Tibial nerve (tissue), 4 donors: ENCODE data around the gene ZNF319. TPM values are rescaled to one million over a fixed set of nuclear protein-coding genes. Genes with fewer than 3 reads are reported as not detected.

Source experiments
- DNase-seq, 2 donors: peaks; one replicate each; pipeline ENCODE4 v3.0.0-alpha.2; 2019; ENCODE audit warnings: low spot score in 2 of 2
- H3K27ac ChIP-seq, 4 donors: fragments of 200-600 bp; sonication (generic) in 3 of 4; one replicate each; pipeline ENCODE4 v1.5.1; 2017 to 2019; ENCODE audit warnings: mild to moderate bottlenecking in 1 of 4
- H3K27me3 ChIP-seq, 2 donors: fragments of 200-600 bp; sonication (generic) in 1 of 2; one replicate each; pipeline versions ENCODE4 v1.5.1 to v1.6.0; 2017 to 2019
- H3K36me3 ChIP-seq, 3 donors: fragments of 200-600 bp; sonication (generic); one replicate each; pipeline ENCODE4 v1.5.1; 2018 to 2019
- H3K4me1 ChIP-seq, 4 donors: fragments of 200-600 bp; sonication (generic) in 3 of 4; one replicate each; pipeline ENCODE4 v1.5.1; 2017 to 2019
- H3K4me3 ChIP-seq, 4 donors: fragments of 200-600 bp; sonication (generic) in 3 of 4; one replicate each; pipeline ENCODE4 v1.5.1; 2017 to 2019; ENCODE audit warnings: mild to moderate bottlenecking in 1 of 4, moderate library complexity in 1 of 4
- H3K9me3 ChIP-seq, 4 donors: fragments of 200-600 bp; sonication (generic) in 3 of 4; one replicate each; pipeline ENCODE4 v1.5.1; 2017 to 2019
- EP300 ChIP-seq, 2 donors: sonication (generic); formaldehyde crosslinking; IDR thresholded peaks; one replicate each; pipeline ENCODE4 v1.6.1; 2017; ENCODE audit warnings: antibody characterized with exemption in 2 of 2, mild to moderate bottlenecking in 1 of 2
- POLR2A ChIP-seq, 2 donors: fragments of 450-650 bp; IDR thresholded peaks; one replicate each; pipeline ENCODE4 v1.6.1; 2017; ENCODE audit warnings: antibody characterized with exemption in 2 of 2, mild to moderate bottlenecking in 2 of 2, moderate library complexity in 2 of 2
- WGBS, 2 donors: methylation state at CpG; one replicate each; pipeline ENCODE4 v1.1.5; 2018; 5-methylcytosine and 5-hydroxymethylcytosine counted together
- total RNA-seq, 4 donors: library from RNA; depleted of rRNA; stranded (reverse); fragments of >200 nt; gene quantifications; one replicate each; pipeline ENCODE4 v1.1.0, GENCODE V29; 2016
- TF ChIP-seq, protein P1 (sequence below), 5 experiments: fragments of 200-600 bp in 3 of 5; fragments of 450-650 bp in 2 of 5; sonication (generic) in 3 of 5; IDR thresholded peaks; one replicate each; pipeline ENCODE4 v1.5.1; 2016 to 2019; ENCODE audit warnings: antibody characterized with exemption in 5 of 5, mild to moderate bottlenecking in 3 of 5, moderate library complexity in 2 of 5

Gene ZNF319
- total RNA-seq, 4 donors from 2014 or later: 7.5 to 11.6 (median 9.1) TPM

DNA sequence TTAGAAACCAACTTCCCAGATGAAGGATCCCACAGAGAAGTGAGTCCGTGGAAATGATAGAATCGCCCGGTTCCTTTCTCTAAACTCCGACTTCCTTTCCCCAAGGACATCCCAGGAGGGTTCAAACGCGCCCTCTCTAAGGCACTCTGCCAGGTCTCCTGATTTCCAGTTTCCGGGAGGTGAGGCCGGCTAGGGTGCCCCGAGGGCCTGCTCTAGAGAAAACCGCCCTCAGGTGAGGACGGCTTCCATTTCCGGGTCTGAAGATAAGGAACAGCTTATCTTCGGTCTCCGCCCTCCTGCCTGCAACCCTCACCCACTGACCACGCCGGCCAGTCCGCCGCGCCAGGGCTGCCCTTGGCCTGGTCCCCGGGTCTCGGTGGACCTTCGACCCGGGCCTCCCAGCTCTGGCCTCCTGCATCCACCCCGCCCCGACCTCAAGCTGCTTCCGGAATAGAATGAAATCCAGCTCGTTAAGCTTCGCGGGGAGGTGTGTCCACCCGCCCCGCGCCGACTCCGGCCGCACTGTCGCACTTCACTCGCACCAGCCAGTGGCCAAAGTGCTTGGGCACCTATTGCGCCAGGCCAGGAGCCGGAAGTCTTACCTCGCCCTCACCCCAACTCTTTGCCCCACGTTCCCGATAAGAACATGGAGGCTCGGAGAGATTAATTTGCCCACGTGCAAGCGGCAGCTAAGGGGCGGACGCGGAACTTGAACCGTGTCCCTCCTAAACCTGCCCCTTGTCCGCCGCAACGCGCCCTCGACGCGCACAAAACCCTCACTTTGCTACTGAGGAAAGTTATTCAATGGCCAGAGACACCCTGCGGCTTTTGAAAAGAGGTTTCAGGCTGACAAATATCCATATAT, 24.2 kb upstream of the ZNF319 start:
- Histone ChIP-seq H3K27ac (peak overlapping the region; percentile 37 to 90 (median 81)), H3K36me3 (peaks cover 0 to 6% (median 0%) of the 10 kb centered on the region in 3 donors), H3K4me3 (peak overlapping the region; percentile 49 to 93 (median 74)), H3K4me1 (peaks cover 0 to 92% (median 32%) of the 10 kb centered on the region in 4 donors), H3K27me3 (no peaks in the 10 kb centered on the region), H3K9me3 (no peaks in the 10 kb centered on the region)
- no peak for DNase-seq
- 6 to 7% methylated on average over 40 to 53 of the region's 57 CpGs for WGBS, 2 donors
- TF ChIP-seq POLR2A (IDR thresholded peaks at IDR 0.05): no peak
- TF ChIP-seq, protein P1, sequence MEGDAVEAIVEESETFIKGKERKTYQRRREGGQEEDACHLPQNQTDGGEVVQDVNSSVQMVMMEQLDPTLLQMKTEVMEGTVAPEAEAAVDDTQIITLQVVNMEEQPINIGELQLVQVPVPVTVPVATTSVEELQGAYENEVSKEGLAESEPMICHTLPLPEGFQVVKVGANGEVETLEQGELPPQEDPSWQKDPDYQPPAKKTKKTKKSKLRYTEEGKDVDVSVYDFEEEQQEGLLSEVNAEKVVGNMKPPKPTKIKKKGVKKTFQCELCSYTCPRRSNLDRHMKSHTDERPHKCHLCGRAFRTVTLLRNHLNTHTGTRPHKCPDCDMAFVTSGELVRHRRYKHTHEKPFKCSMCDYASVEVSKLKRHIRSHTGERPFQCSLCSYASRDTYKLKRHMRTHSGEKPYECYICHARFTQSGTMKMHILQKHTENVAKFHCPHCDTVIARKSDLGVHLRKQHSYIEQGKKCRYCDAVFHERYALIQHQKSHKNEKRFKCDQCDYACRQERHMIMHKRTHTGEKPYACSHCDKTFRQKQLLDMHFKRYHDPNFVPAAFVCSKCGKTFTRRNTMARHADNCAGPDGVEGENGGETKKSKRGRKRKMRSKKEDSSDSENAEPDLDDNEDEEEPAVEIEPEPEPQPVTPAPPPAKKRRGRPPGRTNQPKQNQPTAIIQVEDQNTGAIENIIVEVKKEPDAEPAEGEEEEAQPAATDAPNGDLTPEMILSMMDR (IDR thresholded peaks at IDR 0.05): no peak
- no peak for TF ChIP-seq EP300 (IDR thresholded peaks at IDR 0.05)

DNA sequence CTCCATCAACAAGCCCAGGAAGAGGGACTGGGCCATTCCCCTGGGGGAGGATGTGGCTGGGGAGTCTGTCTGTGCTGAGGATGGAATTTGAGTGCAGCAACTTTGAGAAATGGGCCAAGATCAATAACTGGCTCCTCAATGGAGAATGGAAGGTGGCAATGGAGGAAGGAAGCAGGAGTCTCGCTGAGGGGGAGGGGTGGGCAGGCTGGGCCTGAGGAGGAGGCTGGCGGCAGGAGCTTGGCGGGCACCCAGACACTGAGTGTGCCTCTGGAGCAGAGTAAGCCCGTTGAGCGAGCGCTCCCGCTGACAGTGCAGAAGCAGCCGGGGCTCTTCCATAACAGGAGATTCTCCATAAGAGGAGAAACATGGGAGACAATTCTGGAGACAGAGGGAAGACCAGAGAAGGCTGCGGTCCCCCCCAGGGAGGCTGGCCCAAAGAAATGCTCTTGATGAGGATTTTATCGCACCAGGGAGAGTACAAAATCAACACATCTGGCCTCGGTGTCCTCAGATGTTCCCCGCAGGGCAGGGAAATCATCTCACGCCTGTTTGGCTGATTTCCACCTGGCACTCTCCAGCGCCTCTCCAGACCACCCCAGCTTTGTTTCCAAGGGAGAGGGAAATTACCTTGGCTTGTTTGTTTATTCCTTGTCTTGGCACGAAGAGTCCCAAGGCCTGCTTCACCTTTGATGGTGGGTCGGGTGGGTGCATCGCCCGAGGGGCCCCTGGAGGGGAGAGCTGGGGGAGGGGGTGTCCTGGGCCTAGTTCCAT, 22.3 kb upstream of the ZNF319 start:
- Histone ChIP-seq H3K27ac (peak overlapping the region in 3 of 4 donors; percentile 44 to 79 (median 48)), H3K27me3 (no peaks in the 10 kb centered on the region), H3K4me1 (peaks cover 0 to 72% (median 24%) of the 10 kb centered on the region in 4 donors), H3K9me3 (no peaks in the 10 kb centered on the region), H3K36me3 (peaks cover 0 to 24% (median 0%) of the 10 kb centered on the region in 3 donors), H3K4me3 (no peak overlapping the region)
- DNase-seq: peak in 1 of 2 donors; percentile 54
- 17 to 25% methylated on average over 17 to 18 of the region's 18 CpGs for WGBS, 2 donors
- TF ChIP-seq EP300 (IDR thresholded peaks at IDR 0.05) (no peak), POLR2A (IDR thresholded peaks at IDR 0.05) (no peak)
- TF ChIP-seq, protein P1 (IDR thresholded peaks at IDR 0.05): no peak

GRCh38 chr16:58021661-58022551, 21.4 kb upstream of the ZNF319 start:
- Histone ChIP-seq H3K27me3 (no peaks in the 10 kb centered on the region), H3K4me3 (no peak overlapping the region), H3K9me3 (no peaks in the 10 kb centered on the region), H3K27ac (peak overlapping the region in 3 of 4 donors; percentile 44 to 79 (median 48)), H3K36me3 (peaks cover 0 to 33% (median 0%) of the 10 kb centered on the region in 3 donors), H3K4me1 (peaks cover 0 to 63% (median 24%) of the 10 kb centered on the region in 4 donors)
- TF ChIP-seq EP300 (IDR thresholded peaks at IDR 0.05) (no peak), POLR2A (IDR thresholded peaks at IDR 0.05) (no peak)
- TF ChIP-seq, protein P1 (IDR thresholded peaks at IDR 0.05): no peak
- 62 to 71% methylated on average over 8 of the region's 8 CpGs for WGBS, 2 donors
- no peak for DNase-seq

DNA sequence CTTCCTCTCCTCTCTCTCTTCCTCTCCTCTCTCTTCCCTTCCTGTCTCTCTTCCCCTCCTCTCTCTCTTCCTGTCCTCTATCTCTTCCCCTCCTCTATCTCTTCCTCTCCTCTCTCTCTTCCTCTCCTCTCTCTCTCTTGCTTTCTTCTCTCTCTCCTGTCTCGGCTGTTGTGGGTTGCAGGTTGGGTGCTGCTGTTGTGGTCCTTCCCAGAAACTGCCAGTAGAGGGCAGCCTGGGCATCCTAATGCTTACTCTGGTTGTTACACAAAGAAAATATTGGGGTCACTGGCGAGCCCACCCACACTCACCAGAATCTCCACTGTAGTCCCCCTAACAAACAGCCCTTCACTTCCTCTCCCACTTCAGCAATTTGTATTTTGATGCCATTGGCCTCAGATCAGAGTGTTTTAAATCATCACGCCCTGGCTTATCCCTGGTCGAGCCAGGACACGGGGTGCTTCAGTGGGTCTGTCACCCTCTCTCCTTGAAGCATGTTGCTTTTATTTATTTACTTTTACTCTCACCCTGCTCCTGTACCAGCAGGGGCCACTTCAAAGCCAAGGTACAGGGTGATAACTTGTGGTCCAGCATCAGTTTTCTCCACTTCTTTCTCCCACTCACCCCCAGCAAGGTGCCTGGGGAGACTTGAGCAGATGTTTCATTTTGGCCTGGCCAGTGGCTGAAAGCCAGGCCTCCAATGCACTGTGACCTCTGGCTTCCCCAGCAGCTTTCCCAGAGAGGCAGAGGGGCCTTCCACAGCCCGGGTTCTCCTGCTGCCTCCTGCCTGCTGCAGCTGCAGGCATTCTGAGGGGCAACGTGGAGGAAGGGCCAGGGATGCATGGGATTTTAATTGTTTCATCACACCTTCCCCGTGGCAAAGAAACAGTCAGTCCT, 20.4 kb upstream of the ZNF319 start:
- DNase-seq: peak; percentile 54 to 82
- 35% methylated on average over 8 of the region's 8 CpGs for WGBS, 2 donors
- peaks cover 0 to 53% (median 22%) of the 10 kb centered on the region in 4 donors for H3K4me1 ChIP-seq
- H3K36me3 ChIP-seq: peaks cover 0 to 35% (median 0%) of the 10 kb centered on the region in 3 donors
- TF ChIP-seq, protein P1 (IDR thresholded peaks at IDR 0.05): peak; percentile 69 to 85 (median 76)
- TF ChIP-seq POLR2A (IDR thresholded peaks at IDR 0.05): no peak
- no peaks in the 10 kb centered on the region for H3K27me3 ChIP-seq
- no peak overlapping the region for H3K4me3 ChIP-seq
- H3K9me3 ChIP-seq: no peaks in the 10 kb centered on the region
- peak overlapping the region in 2 of 4 donors; percentile 48 to 53 for H3K27ac ChIP-seq
